ENCODE results near the gene PTPRJ. TPM values are rescaled to one million over a fixed set of nuclear protein-coding genes. Genes with fewer than 3 reads are reported as not detected.

Gene PTPRJ
- total RNA-seq, 1 donor from 2014 or later, result 18.9 TPM

DNA sequence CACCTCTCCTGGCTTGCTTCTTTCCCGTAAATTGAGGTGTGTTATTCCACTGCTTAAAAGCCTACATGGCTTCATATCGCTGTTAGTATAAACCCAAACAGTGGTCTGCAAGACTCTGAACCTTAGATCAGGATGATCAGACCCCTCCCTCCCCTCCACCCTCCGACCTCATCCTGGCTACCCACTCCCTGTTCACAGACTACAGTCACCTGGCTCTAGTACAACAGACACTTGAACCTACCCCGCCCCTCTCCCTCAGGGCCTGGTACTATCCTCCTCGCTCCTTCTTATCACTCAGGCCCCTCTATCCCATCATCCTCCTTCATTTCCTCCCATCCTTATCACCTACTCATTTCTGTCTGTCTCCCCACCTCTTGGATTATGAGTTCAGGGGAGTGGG is 20.1 kb downstream of the PTPRJ start:
- no peak overlapping the region for H3K27ac Mint-ChIP-seq
- peaks cover 16% of the 10 kb centered on the region for H3K4me1 Mint-ChIP-seq (ENCODE audit: low read depth)

DNA sequence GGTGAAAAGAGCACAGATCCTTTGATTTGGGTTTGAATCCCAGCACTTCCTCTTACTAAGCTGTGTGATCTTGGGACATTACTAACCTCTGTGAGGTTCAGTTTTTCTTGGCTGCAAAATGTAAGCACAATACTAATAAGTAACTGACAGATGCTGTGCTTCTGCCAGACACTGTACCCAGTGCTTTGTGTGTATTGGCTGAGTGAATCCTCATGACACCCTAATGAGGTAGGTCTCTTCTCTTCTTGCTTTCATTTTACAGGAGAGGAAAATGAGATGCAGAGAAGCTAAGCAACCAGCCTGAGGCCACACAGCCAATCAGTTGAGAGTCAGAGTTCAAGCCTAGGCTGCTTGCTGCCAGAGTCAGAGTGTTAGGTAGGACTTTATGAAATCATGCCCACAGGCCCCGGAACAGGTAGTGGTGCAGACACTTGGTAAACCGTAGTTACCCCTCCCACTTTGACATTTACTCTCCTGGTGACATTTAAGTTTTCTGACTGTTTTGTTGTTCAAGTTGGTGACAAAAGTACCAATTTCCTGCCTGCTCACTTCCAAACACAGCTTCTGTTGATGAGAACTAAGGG is 21.2 kb downstream of the PTPRJ start:
- Mint-ChIP-seq H3K4me3 (ENCODE audit: low read depth) (no peak overlapping the region), H3K4me1 (ENCODE audit: low read depth) (peaks cover 14% of the 10 kb centered on the region), H3K36me3 (ENCODE audit: insufficient read depth) (no peaks in the 10 kb centered on the region), H3K9me3 (ENCODE audit: low read depth) (no peaks in the 10 kb centered on the region), H3K27me3 (no peaks in the 10 kb centered on the region), H3K27ac (no peak overlapping the region)
- TF ChIP-seq, protein P1, sequence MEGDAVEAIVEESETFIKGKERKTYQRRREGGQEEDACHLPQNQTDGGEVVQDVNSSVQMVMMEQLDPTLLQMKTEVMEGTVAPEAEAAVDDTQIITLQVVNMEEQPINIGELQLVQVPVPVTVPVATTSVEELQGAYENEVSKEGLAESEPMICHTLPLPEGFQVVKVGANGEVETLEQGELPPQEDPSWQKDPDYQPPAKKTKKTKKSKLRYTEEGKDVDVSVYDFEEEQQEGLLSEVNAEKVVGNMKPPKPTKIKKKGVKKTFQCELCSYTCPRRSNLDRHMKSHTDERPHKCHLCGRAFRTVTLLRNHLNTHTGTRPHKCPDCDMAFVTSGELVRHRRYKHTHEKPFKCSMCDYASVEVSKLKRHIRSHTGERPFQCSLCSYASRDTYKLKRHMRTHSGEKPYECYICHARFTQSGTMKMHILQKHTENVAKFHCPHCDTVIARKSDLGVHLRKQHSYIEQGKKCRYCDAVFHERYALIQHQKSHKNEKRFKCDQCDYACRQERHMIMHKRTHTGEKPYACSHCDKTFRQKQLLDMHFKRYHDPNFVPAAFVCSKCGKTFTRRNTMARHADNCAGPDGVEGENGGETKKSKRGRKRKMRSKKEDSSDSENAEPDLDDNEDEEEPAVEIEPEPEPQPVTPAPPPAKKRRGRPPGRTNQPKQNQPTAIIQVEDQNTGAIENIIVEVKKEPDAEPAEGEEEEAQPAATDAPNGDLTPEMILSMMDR (IDR thresholded peaks at IDR 0.05; ENCODE audit: unreplicated experiment), result no peak
- no peak for DNase-seq (ENCODE audit: low spot score, unreplicated experiment)

More for the DNA sequence above, 20.1 kb downstream of the PTPRJ start:
- DNase-seq (ENCODE audit: low spot score, unreplicated experiment), result no peak
- Mint-ChIP-seq H3K36me3 (ENCODE audit: insufficient read depth) (no peaks in the 10 kb centered on the region), H3K4me3 (ENCODE audit: low read depth) (no peak overlapping the region), H3K9me3 (ENCODE audit: low read depth) (no peaks in the 10 kb centered on the region), H3K27me3 (no peaks in the 10 kb centered on the region)
- TF ChIP-seq, protein P1 (IDR thresholded peaks at IDR 0.05; ENCODE audit: unreplicated experiment), result no peak

DNA sequence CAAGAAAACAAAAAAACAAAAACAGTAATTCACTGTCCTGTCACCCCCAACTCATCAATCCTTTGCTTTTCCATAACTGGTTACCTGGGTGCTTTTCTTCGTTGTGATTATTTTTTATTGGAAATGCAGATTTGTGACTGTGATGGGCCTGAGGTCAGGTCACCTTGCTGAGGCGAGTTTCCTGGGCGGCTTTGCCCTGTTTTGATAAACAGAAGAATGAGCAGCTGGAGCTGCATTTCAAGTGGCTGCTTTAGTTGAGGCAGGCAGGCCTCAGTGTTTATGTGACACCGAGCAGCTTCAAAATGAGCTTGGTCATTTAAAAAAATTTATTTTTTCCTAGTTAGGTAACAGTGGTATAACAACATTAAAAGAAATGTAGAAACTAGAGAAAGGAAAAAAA is 22.2 kb downstream of the PTPRJ start:
- no peak overlapping the region for H3K27ac Mint-ChIP-seq
- H3K4me3 Mint-ChIP-seq (ENCODE audit: low read depth), result no peak overlapping the region

DNA sequence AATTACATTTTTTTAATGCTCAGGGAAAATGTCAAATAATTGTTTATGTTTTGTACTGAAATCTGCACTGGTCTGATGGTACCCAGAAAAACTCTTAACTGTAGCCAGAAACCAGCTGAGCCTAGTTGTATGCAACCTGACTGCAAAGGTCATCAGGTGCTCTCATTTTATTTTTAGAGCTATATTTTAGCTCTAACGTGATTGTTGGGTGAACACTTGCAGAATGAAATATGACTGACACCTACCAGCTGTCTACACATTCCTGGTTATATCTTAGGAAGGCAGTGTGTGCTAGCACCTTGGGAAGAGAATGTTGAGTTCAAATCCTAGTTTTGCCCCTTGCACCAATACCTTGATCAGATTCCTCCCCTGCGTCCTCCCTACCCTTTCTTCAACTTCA is 23.6 kb downstream of the PTPRJ start:
- no peaks in the 10 kb centered on the region for H3K9me3 Mint-ChIP-seq (ENCODE audit: low read depth)
- H3K4me1 Mint-ChIP-seq (ENCODE audit: low read depth), result peaks cover 9% of the 10 kb centered on the region
- H3K27ac Mint-ChIP-seq, result no peak overlapping the region
- TF ChIP-seq, protein P1 (IDR thresholded peaks at IDR 0.05; ENCODE audit: unreplicated experiment), result no peak
- no peaks in the 10 kb centered on the region for H3K27me3 Mint-ChIP-seq
- no peak overlapping the region for H3K4me3 Mint-ChIP-seq (ENCODE audit: low read depth)
- no peak for DNase-seq (ENCODE audit: low spot score, unreplicated experiment)
- no peaks in the 10 kb centered on the region for H3K36me3 Mint-ChIP-seq (ENCODE audit: insufficient read depth)

More for the DNA sequence above, 22.2 kb downstream of the PTPRJ start:
- Mint-ChIP-seq H3K36me3 (ENCODE audit: insufficient read depth) (no peaks in the 10 kb centered on the region), H3K9me3 (ENCODE audit: low read depth) (no peaks in the 10 kb centered on the region), H3K27me3 (no peaks in the 10 kb centered on the region), H3K4me1 (ENCODE audit: low read depth) (peaks cover 14% of the 10 kb centered on the region)
- TF ChIP-seq, protein P1 (IDR thresholded peaks at IDR 0.05; ENCODE audit: unreplicated experiment), result no peak
- DNase-seq (ENCODE audit: low spot score, unreplicated experiment), result no peak

DNA sequence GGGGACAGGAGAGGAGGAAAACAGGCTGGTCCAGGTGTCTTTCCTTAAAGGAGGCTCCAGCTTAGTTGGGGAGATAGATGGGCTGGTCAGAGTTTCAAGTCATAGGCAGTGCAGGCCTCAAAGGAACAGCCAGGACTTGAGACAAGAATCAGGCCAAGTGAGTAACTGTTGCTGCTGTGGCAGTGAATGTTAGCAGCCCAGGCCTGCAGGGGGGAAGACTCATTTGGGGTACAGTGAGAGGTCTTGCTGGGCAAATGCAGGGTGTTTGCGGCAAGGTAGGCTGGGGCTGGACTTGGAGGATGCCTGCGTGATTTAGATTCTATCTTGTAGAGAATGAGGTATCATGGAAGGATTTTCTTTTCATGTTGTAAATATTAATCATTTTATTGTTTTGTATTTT is 24.1 kb downstream of the PTPRJ start:
- Mint-ChIP-seq H3K9me3 (ENCODE audit: low read depth) (no peaks in the 10 kb centered on the region), H3K27me3 (no peaks in the 10 kb centered on the region), H3K36me3 (ENCODE audit: insufficient read depth) (no peaks in the 10 kb centered on the region), H3K4me1 (ENCODE audit: low read depth) (peaks cover 7% of the 10 kb centered on the region), H3K27ac (no peak overlapping the region), H3K4me3 (ENCODE audit: low read depth) (no peak overlapping the region)
- TF ChIP-seq, protein P1 (IDR thresholded peaks at IDR 0.05; ENCODE audit: unreplicated experiment), result no peak
- no peak for DNase-seq (ENCODE audit: low spot score, unreplicated experiment)
